Stimulated activated CD8-positive, alpha-beta memory T cell treated with anti-CD3 and anti-CD28 coated beads, Interleukin-7, amount 100 ng/mL, for 48 hours (primary cell): ENCODE data around the gene CDK4.
"Not testable (repeated sequence)": the region's sequence is repeated elsewhere in the genome, so short reads cannot be mapped to it uniquely, and the experiment has no call there.

ENCODE experiments used
- DNase-seq, 2 donors: peaks; one replicate each; pipeline ENCODE4 v3.0.0-alpha.2; 2020; ENCODE audit warnings: low read depth in 1 of 2; ENCODE audit errors: extremely low read depth in 1 of 2

CDK4 gene

DNA sequence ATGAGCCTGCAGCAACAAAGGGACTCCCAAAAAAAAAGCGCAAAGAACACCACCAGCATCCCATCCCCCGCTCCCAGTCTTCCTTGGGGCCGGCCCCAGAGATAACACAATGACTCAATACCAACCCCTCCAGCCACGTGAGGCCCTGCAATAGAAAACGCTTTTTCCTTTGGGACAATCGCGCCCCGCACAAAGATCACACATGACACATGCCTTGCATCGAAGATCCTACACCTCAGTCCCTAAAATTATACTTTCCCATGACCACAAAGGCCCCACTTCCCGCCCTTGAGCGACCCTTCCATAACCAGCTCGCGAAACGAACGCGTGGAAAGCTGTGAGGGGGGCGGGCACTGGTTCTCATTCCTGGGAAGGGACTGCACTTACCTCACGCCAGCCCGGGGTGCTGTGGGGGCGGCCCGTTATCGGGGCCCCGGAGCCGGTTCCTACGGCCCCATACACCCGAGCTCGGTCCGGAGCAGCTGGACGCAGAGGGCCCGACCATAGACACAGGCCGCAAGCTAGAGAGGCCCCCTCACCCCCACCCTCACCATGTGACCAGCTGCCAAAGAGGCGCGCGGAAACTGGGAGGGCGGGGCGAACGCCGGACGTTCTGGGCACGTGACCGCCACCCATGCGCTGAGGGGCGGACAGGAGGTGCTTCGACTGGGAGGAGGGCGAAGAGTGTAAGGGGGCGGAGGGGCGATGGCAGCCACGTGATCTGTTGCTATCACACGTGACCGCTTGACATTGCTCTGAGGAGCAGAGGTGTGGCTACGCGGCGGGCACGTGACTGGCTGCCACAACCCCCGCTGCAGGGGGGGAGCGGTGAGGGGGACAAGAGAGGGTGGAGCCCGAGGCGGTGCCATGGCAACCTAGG, at the start of gene CDK4:
TSS of gene CDK4 (minus strand) at position 523 of the 880 bp plus-strand sequence. CDS start 593 bp downstream, outside the sequence.
- peak; percentile 98 to 99 for DNase-seq

GRCh38 chr12:57800965-57801364, 48.9 kb upstream of the CDK4 start:
- no peak for DNase-seq

DNA sequence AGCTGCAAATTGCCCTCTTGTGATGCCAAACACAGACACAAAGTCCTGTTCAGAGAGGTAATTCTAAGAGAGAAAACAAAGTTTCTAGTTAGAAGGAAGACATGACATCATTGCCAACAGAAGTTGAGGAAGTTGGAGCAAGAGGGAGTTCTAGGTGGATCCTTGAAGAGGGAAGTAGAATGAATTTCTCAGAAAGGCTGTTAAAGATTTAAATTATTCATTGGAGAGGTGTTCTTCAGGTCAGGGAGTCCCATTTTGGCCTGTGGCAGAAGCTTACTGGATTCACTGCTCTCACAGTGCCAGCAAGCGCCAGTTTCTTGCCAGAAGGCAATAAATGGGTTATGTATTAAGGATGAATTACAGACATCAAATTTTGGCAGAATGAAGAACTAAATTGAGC, 45.8 kb upstream of the CDK4 start:
- no peak for DNase-seq

DNA sequence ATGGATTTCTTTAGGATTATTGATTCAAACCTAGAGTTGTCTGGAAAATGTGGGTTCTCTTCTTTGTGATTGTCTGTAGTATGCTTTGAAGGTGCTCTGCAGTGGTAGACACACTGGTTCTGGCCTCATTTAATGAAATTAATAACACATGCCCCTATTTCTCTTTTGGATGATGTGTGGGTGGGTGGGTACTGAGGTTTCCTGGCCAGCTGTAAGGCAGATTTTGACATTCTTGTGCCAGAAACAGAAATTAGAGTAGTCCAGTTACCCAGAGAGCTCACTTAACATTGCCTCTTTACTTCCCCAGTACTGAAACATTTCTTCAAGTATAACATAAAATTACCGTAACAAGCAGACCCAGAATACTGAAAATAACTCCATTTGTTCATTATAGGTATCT, 44.9 kb upstream of the CDK4 start:
- DNase-seq, result no peak

DNA sequence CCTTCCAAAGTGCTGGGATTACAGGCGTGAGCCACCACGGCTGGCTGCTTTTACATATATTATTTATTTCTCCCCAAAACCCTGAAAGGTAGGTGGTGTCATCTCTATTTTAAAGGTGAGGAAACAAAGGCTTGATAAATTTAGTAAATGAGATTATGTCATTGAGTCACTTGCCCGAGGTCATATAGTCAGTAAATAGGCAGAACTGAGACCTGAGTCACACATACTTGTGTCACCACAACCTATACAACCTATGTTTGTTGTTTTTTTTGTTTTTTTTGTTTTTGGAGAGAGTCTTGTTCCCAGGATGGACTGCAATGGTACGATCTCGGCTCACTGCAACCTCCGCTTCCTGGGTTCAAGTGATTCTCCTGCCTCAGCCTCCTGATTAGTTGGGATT, 43.2 kb upstream of the CDK4 start:
- no peak for DNase-seq

DNA sequence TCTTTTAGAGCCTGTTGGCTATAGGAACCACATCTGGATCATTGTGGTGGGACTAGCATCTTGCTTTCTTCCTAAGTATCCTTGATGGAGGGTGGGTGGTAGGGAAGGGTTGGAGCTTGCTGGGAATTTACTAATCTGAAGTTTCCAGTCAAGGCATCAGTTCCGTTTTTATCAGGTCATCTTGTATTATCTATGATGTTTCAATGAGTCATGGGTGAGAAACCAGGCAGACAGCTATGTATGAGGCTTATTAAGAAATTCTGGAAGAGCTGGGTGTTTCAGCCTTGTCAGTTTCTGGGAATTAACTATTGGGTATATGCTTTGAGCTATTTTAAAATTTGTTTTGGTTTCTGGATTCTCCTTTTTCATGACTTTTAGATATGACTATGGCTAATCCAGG, 41.8 kb upstream of the CDK4 start:
- DNase-seq, result no peak

- DNase-seq, result no peak
These were observed 31.8 kb upstream of the CDK4 start for GRCh38 chr12:57783861-57784260.

DNA sequence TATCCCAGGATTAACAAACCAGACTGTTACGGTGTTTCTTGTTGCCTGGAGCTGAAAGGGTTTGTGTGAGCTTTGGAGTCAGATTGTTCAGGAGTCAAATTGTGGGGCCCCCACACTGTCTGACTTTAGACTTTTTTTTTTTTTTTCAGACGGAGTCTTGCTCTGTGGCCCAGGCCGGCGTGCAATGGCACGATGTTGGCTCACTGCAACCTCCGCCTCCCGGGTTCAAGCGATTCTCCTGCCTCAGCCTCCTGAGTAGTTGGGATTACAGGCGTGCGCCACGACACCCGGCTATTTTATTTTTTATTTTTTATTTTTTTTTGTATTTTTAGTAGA, 31.3 kb upstream of the CDK4 start:
- DNase-seq, result no peak

- DNase-seq, result peak; percentile 84 to 94
These were observed 30.7 kb upstream of the CDK4 start, which contains the start of gene TSFM for GRCh38 chr12:57782608-57783465. Gene TSFM, plus strand, starts transcription at chr12:57782787. Its CDS starts 15 bp downstream, at chr12:57782802.

DNA sequence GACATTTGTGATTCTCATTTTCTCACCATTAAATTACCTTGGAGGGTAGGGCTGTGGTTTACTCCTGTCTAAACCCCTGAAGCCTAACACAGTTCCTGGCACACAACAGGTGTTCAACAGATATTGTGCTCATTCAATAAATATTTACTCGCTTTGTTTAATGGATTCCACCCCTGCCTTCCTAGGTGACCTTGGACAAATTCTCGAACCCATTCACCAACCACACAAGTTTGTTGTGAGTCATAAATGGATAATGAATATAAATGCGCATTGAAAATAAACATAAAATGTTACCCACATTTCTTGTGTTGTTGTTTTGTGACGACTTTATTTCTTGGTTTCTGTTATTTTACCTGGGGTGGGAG, 30.1 kb upstream of the CDK4 start:
- no peak for DNase-seq

DNA sequence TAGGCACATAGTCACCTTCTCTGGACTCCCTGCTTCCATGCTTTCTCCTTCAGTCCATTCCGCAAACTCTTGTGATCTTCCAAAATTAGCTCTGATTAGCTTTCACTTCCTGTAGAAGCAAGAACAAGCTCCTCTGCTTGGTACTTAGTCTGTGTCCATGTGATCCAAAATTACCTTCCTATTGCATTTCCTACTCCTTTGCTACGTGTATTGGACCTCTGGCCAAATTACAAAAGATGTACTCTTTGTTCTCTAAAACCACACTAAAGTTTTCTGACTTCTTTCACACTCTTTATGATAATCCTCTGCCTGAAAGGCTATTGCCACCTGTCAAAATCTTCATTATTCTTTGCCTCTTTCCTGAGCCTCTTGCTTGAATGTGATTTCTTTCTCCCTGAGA, 29.7 kb upstream of the CDK4 start:
- no peak for DNase-seq

DNA sequence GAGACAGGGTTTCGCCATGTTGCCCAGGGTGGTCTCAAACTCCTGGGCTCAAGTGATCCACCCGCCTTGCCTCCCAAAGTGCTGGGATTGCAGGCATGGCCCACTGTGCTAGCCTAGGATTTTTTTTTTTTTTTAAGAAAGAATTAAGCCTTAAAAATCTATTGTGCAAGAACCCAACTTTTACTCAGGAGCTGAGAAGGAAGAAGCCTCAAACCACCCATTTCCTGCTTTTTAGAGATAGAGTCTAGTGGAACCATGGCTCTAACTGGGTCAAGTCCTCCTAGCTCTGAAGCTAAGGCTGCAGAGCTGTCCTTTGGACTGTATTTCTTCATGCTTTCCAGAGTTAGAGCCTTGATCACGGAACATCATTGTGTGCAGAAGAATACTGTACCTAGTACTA, 29.1 kb upstream of the CDK4 start:
- DNase-seq, result no peak

- no peak for DNase-seq
These were observed 28.3 kb upstream of the CDK4 start for GRCh38 chr12:57780284-57780897.

- no peak for DNase-seq
These were observed 27.6 kb upstream of the CDK4 start for GRCh38 chr12:57779736-57780135.

DNA sequence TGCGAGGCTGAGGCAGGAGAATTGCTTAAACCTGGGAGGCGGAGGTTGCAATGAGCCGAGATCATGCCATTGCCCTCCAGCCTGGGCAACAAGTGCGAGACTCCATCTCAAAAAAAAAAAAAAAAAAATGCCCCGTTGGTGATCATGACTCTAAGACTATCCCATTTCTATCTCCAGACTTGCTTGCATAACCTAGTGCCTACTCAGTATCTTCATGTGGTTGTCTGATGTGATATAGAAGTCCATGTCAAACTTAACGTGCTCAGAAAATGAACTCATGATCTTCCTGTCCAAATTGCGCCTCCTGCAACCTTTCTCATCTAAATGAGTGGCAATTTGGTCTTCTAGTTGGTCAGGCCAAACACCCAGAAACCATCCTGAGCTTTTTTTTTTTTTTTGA, 25.8 kb upstream of the CDK4 start:
- DNase-seq, result no peak

DNA sequence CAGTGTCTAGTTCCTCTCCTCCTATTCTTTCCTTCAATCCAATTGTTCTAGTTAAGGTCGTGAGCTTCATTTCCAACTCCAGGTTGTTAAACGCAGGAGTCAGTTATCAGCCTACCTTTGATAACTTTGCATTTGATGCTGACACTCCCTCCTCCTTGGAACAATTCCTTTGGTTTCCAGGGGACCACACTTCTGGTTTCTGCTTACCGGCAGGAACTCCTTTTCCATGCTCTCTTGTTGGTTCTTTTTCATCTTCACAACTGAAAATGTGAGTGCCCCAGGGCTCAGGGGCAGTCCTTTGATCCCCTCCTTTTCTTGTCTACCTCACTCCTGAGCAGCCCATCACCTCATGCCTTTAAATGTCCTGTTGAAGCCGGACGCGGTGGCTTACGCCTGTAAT, 25.3 kb upstream of the CDK4 start:
- no peak for DNase-seq

DNA sequence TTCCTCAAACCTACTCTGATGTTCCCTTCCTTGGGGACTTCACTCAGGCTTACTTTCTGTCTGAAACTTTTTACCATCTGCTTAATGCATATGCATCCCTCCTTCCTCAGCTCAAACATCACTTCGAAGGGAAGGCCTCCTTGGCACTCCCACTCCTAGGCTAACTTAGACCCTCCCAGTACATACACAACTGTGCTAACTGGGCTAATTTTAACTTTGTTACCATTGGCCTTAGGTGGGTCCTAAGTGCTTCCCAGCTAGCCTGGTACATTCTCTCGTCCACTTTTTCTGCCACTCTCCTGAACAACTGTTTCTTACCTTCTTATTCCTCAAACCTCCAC, 24.1 kb upstream of the CDK4 start:
- no peak for DNase-seq

GRCh38 chr12:57775563-57776246, 23.6 kb upstream of the CDK4 start:
- no peak for DNase-seq

DNA sequence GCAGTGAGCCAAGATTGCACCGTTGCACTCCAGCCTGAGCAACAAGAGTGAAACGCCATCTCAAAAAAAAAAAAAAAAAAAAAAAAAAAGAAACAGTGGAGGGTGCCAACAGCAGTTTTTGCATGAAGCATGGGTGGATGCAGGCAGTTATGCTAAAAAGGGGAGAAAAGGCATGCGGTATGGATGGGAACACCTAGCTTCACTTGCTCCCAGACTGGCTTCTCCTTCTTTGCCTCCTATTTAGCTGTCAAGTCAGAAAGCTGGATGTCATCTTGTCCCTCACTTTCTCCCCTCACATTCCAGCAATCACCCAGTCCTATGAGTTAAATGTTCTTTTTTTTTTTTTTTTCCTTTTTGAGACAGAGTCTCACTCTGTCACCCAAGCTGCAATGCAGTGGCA, 22.9 kb upstream of the CDK4 start:
- DNase-seq, result no peak

GRCh38 chr12:57774634-57775033, 22.5 kb upstream of the CDK4 start:
- not testable (repeated sequence) for DNase-seq
